Lung (tissue), 12 donors: ENCODE results near the gene CYGB. TPM values are rescaled to one million over a fixed set of nuclear protein-coding genes. Genes with fewer than 3 reads are reported as not detected.

Experiments used
- ATAC-seq: fragments of 200-7000 bp; cut with Tn5 transposase; one replicate; pipeline ENCODE4 v1.9.1; 2020; ENCODE audit warnings: moderate number of reproducible peaks; ENCODE audit not compliant: insufficient read depth, low FRiP score
- DNase-seq, 3 donors: peaks; one replicate each; pipeline ENCODE4 v3.0.0-alpha.2; 2013 to 2017
- H3K27ac ChIP-seq, 2 donors: one replicate each; pipeline ENCODE4 v1.5.1; 2013; ENCODE audit warnings: mild to moderate bottlenecking in 2 of 2, moderate library complexity in 2 of 2, control low read depth in 1 of 2, inconsistent platforms in 1 of 2, low read depth in 1 of 2, low read length in 1 of 2
- H3K27me3 ChIP-seq, 3 donors: one replicate each; pipeline ENCODE4 v1.5.1; 2013; ENCODE audit warnings: low read length in 2 of 3; ENCODE audit not compliant: control insufficient read depth in 3 of 3, insufficient read depth in 3 of 3
- H3K36me3 ChIP-seq, 4 donors: one replicate each; pipeline ENCODE4 v1.5.1; 2013; ENCODE audit warnings: low read length in 4 of 4, mild to moderate bottlenecking in 1 of 4, moderate library complexity in 1 of 4; ENCODE audit not compliant: control insufficient read depth in 4 of 4, insufficient read depth in 4 of 4
- H3K4me1 ChIP-seq, 5 donors: one replicate each; pipeline ENCODE4 v1.5.1; 2013; ENCODE audit warnings: low read length in 5 of 5, mild to moderate bottlenecking in 2 of 5, moderate library complexity in 1 of 5; ENCODE audit not compliant: control insufficient read depth in 5 of 5, insufficient read depth in 5 of 5
- H3K4me3 ChIP-seq: one replicate; pipeline ENCODE4 v1.5.1; 2013; ENCODE audit warnings: mild to moderate bottlenecking, control low read depth, moderate library complexity
- H3K9ac ChIP-seq, 2 donors: one replicate each; pipeline ENCODE4 v1.5.1; 2013; ENCODE audit warnings: low read length in 2 of 2, control low read depth in 1 of 2; ENCODE audit not compliant: insufficient read depth in 1 of 2
- H3K9me3 ChIP-seq, 4 donors: one replicate each; pipeline ENCODE4 v1.5.1; 2013; ENCODE audit warnings: low read length in 3 of 4, mild to moderate bottlenecking in 1 of 4, moderate library complexity in 1 of 4; ENCODE audit not compliant: control insufficient read depth in 4 of 4, insufficient read depth in 3 of 4
- CTCF ChIP-seq: IDR thresholded peaks from 2 replicates; pipeline ENCODE4 v1.5.1; 2012; ENCODE audit warnings: mild to moderate bottlenecking; ENCODE audit errors: control extremely low read depth, extremely low read depth
- WGBS, 2 donors: extraction: QIAGEN DNeasy Blood & Tissue Kit; methylation state at CpG; one replicate each; pipeline ENCODE4 v1.1.7; 2013; 5-methylcytosine and 5-hydroxymethylcytosine counted together
- polyA plus RNA-seq, 2 donors: library from polyadenylated mRNA; stranded (reverse); fragments of 200-250 nt; gene quantifications; one replicate each; pipeline ENCODE4 v1.2.1, GENCODE V29; 2013
- total RNA-seq, 2 donors: library from RNA; depleted of rRNA in 1 of 2; stranded (reverse); fragments of >200 nt in 1 of 2; gene quantifications; one replicate each; pipeline ENCODE4 v1.2.1, GENCODE V29; 2014 to 2021
- donor health status: control.
- donor health status: control.
- donor health status: Bipolar disorder and iron deficiency.
- donor health status: healthy.
- donor health status: DM: yes; HTN: yes; CAD: no.

CYGB gene
- total and polyA plus RNA-seq, 4 donors = 15.9 to 30.4 (median 20.7) TPM

- ATAC-seq (no peak), DNase-seq (no peak)
- H3K27ac ChIP-seq = no peak overlapping the region
- no peak overlapping the region for H3K9ac ChIP-seq
- peaks cover 0 to 4% (median 3%) of the 10 kb centered on the region in 3 donors for H3K27me3 ChIP-seq
- peaks cover 0 to 35% (median 16%) of the 10 kb centered on the region in 5 donors for H3K4me1 ChIP-seq
- no peaks in the 10 kb centered on the region for H3K9me3 ChIP-seq
- TF ChIP-seq CTCF = no peak
- no peak overlapping the region for H3K4me3 ChIP-seq
- H3K36me3 ChIP-seq = no peaks in the 10 kb centered on the region
- 79 to 82% methylated on average over 7 of the region's 7 CpGs for WGBS, 2 donors
Observed at GRCh38 chr17:76549539-76549938, 12.0 kb upstream of the CYGB start.

DNA sequence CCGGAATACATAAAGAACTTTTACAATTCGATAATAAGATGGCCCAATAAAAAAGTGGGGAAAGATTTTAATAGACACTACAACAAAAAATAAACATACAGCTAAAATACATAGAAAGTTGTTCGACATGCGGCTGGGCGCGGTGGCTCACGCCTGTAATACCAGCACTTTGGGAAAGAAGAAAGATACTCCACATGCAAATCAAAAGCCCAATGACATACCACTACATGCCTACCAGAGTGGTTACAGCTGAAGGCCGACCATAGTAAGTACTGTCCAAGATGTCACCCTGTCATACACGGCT is 11.7 kb upstream of the CYGB start:
- ATAC-seq (no peak), DNase-seq (no peak)
- Histone ChIP-seq H3K4me3 (no peak overlapping the region), H3K36me3 (no peaks in the 10 kb centered on the region), H3K4me1 (peaks cover 0 to 39% (median 19%) of the 10 kb centered on the region in 5 donors), H3K9me3 (no peaks in the 10 kb centered on the region), H3K27ac (no peak overlapping the region), H3K9ac (no peak overlapping the region), H3K27me3 (peaks cover 0 to 4% (median 3%) of the 10 kb centered on the region in 3 donors)
- WGBS, 2 donors = 77 to 80% methylated on average over 9 of the region's 9 CpGs
- TF ChIP-seq CTCF = no peak

- peaks cover 0 to 4% (median 3%) of the 10 kb centered on the region in 3 donors for H3K27me3 ChIP-seq
- no peak for DNase-seq
- H3K4me3 ChIP-seq = no peak overlapping the region
- ATAC-seq = no peak
- 70 to 74% methylated on average over 9 of the region's 9 CpGs for WGBS, 2 donors
- no peak for TF ChIP-seq CTCF
- no peak overlapping the region for H3K9ac ChIP-seq
- peak overlapping the region in 1 of 2 donors; percentile 23 for H3K27ac ChIP-seq
- peaks cover 0 to 45% (median 25%) of the 10 kb centered on the region in 5 donors for H3K4me1 ChIP-seq
- H3K9me3 ChIP-seq = no peaks in the 10 kb centered on the region
- no peaks in the 10 kb centered on the region for H3K36me3 ChIP-seq
Observed at GRCh38 chr17:76548378-76549214, 11.1 kb upstream of the CYGB start.
